Hepatocyte (in vitro differentiated cells): Measurements from ENCODE around the gene RNF2. TPM values are rescaled to one million over a fixed set of nuclear protein-coding genes. Genes with fewer than 3 reads are reported as not detected.

ENCODE experiments used
- DNase-seq: peaks from one replicate; pipeline ENCODE4 v3.0.0-alpha.2; 2016; ENCODE audit warnings: low spot score
- H2AFZ ChIP-seq: fragments of 200-600 bp; sonication (generic); 2 replicates; pipeline ENCODE4 v1.6.0; 2016; ENCODE audit warnings: antibody characterized with exemption, mild to moderate bottlenecking
- H3K27ac ChIP-seq: fragments of 200-600 bp; sonication (generic); 2 replicates; pipeline ENCODE4 v1.5.1; 2016; ENCODE audit warnings: mild to moderate bottlenecking
- H3K27me3 ChIP-seq: fragments of 200-600 bp; sonication (generic); 2 replicates; pipeline ENCODE4 v1.6.1; 2016
- H3K36me3 ChIP-seq: fragments of 200-600 bp; sonication (generic); replicated peaks from 2 replicates; pipeline ENCODE4 v1.5.1; 2016; ENCODE audit warnings: low read depth; ENCODE audit not compliant: insufficient read depth
- H3K4me1 ChIP-seq: fragments of 200-600 bp; sonication (generic); 2 replicates; pipeline ENCODE4 v1.5.1; 2016; ENCODE audit warnings: mild to moderate bottlenecking, moderate library complexity; ENCODE audit not compliant: insufficient read depth
- H3K4me2 ChIP-seq: fragments of 200-600 bp; sonication (generic); 2 replicates; pipeline ENCODE4 v1.6.0; 2016
- H3K4me3 ChIP-seq: fragments of 200-600 bp; sonication (generic); 2 replicates; pipeline ENCODE4 v1.5.1; 2016; ENCODE audit warnings: mild to moderate bottlenecking
- H3K79me2 ChIP-seq: fragments of 200-600 bp; sonication (generic); 2 replicates; pipeline ENCODE4 v1.6.0; 2017; ENCODE audit warnings: mild to moderate bottlenecking
- H3K9me2 ChIP-seq: fragments of 200-600 bp; sonication (generic); replicated peaks from 2 replicates; pipeline ENCODE4 v1.6.0; 2017; ENCODE audit warnings: mild to moderate bottlenecking; ENCODE audit not compliant: insufficient read depth
- H3K9me3 ChIP-seq: fragments of 200-600 bp; sonication (generic); 2 replicates; pipeline ENCODE4 v1.5.1; 2016; ENCODE audit warnings: low read depth, mild to moderate bottlenecking
- H4K20me1 ChIP-seq: fragments of 200-600 bp; sonication (generic); 2 replicates; pipeline ENCODE4 v1.6.0; 2016; ENCODE audit warnings: mild to moderate bottlenecking; ENCODE audit not compliant: insufficient read depth, poor library complexity, severe bottlenecking
- CTCF ChIP-seq: fragments of 200-600 bp; sonication (generic); IDR thresholded peaks from 2 replicates; pipeline ENCODE4 v1.5.1; 2016; ENCODE audit warnings: antibody characterized with exemption, mild to moderate bottlenecking; ENCODE audit not compliant: poor library complexity
- EZH2 ChIP-seq: fragments of 200-600 bp; sonication (generic); IDR thresholded peaks from 2 replicates; pipeline ENCODE4 v1.6.1; 2016; ENCODE audit warnings: antibody characterized with exemption, mild to moderate bottlenecking, borderline replicate concordance
- EZH2phosphoT487 ChIP-seq: fragments of 200-600 bp; sonication (generic); IDR thresholded peaks from one replicate; pipeline ENCODE4 v1.6.1; 2018; ENCODE audit warnings: antibody characterized with exemption, mild to moderate bottlenecking, low read depth, moderate library complexity; ENCODE audit not compliant: unreplicated experiment, severe bottlenecking
- WGBS: methylation state at CpG from one replicate; pipeline ENCODE4 v1.1.6; 2016; ENCODE audit warnings: low lambda C conversion rate; ENCODE audit errors: missing lambda C conversion rate; 5-methylcytosine and 5-hydroxymethylcytosine counted together
- polyA plus RNA-seq: library from polyadenylated mRNA; unstranded; fragments of >200 nt; fragmentation: Nextera tagmentation; extraction: Ambion mirVana; gene quantifications from 2 replicates; pipeline ENCODE4 v1.2.1, GENCODE V29; 2016
- total RNA-seq: library from RNA; depleted of rRNA; stranded (reverse); fragments of >200 nt; gene quantifications from 2 replicates; pipeline ENCODE4 v1.2.3, GENCODE V29; 2014

The RNF2 gene
- total and polyA plus RNA-seq, 2 experiments from 2014 or later: 20.3 to 24.6 TPM

GRCh38 chr1:185035258-185035657, 10.1 kb upstream of the RNF2 start:
- H3K79me2 ChIP-seq: no peaks in the 10 kb centered on the region
- H3K4me3 ChIP-seq: no peak overlapping the region
- H3K4me2 ChIP-seq: no peak overlapping the region
- H3K4me1 ChIP-seq: no peaks in the 10 kb centered on the region
- no peaks in the 10 kb centered on the region for H3K9me3 ChIP-seq
- no peaks in the 10 kb centered on the region for H3K36me3 ChIP-seq
- DNase-seq: no peak
- WGBS: 81% methylated on average over 1 of the region's 1 CpG
- no peak overlapping the region for H2AFZ ChIP-seq
- no peaks in the 10 kb centered on the region for H3K27me3 ChIP-seq
- H4K20me1 ChIP-seq: no peaks in the 10 kb centered on the region
- no peak for TF ChIP-seq EZH2phosphoT487
- no peaks in the 10 kb centered on the region for H3K9me2 ChIP-seq
- no peak overlapping the region for H3K27ac ChIP-seq

GRCh38 chr1:185038813-185039376, 6.5 kb upstream of the RNF2 start:
- 93% methylated on average over 7 of the region's 7 CpGs for WGBS

GRCh38 chr1:185039726-185040407, 5.5 kb upstream of the RNF2 start:
- H3K9me2 ChIP-seq: no peaks in the 10 kb centered on the region
- no peak overlapping the region for H2AFZ ChIP-seq
- 86% methylated on average over 4 of the region's 4 CpGs for WGBS
- no peaks in the 10 kb centered on the region for H3K27me3 ChIP-seq
- H3K27ac ChIP-seq: no peak overlapping the region
- H3K79me2 ChIP-seq: no peaks in the 10 kb centered on the region
- no peaks in the 10 kb centered on the region for H4K20me1 ChIP-seq
- no peaks in the 10 kb centered on the region for H3K4me1 ChIP-seq
- no peak overlapping the region for H3K4me3 ChIP-seq
- no peak for TF ChIP-seq CTCF
- TF ChIP-seq EZH2phosphoT487: no peak
- TF ChIP-seq EZH2: no peak
- no peaks in the 10 kb centered on the region for H3K36me3 ChIP-seq
- DNase-seq: no peak
- no peaks in the 10 kb centered on the region for H3K9me3 ChIP-seq
- no peak overlapping the region for H3K4me2 ChIP-seq

More at GRCh38 chr1:185038813-185039376, 6.5 kb upstream of the RNF2 start:
- DNase-seq: no peak
- no peaks in the 10 kb centered on the region for H3K9me2 ChIP-seq
- H3K4me1 ChIP-seq: no peaks in the 10 kb centered on the region
- no peak overlapping the region for H2AFZ ChIP-seq
- H3K9me3 ChIP-seq: no peaks in the 10 kb centered on the region
- no peak for TF ChIP-seq EZH2phosphoT487
- no peak for TF ChIP-seq EZH2
- TF ChIP-seq CTCF: no peak
- H4K20me1 ChIP-seq: no peaks in the 10 kb centered on the region
- H3K27ac ChIP-seq: no peak overlapping the region
- no peaks in the 10 kb centered on the region for H3K36me3 ChIP-seq
- H3K79me2 ChIP-seq: no peaks in the 10 kb centered on the region
- H3K27me3 ChIP-seq: no peaks in the 10 kb centered on the region
- H3K4me3 ChIP-seq: no peak overlapping the region
- no peak overlapping the region for H3K4me2 ChIP-seq

- H3K27me3 ChIP-seq: no peaks in the 10 kb centered on the region
- no peak overlapping the region for H3K27ac ChIP-seq
- no peaks in the 10 kb centered on the region for H3K36me3 ChIP-seq
- no peaks in the 10 kb centered on the region for H3K9me2 ChIP-seq
- DNase-seq: no peak
- H2AFZ ChIP-seq: no peak overlapping the region
- H3K4me3 ChIP-seq: no peak overlapping the region
- TF ChIP-seq CTCF (no peak), EZH2phosphoT487 (no peak), EZH2 (no peak)
- H3K4me2 ChIP-seq: no peak overlapping the region
- H4K20me1 ChIP-seq: no peaks in the 10 kb centered on the region
- WGBS: 55% methylated on average over 1 of the region's 1 CpG
- H3K4me1 ChIP-seq: no peaks in the 10 kb centered on the region
- H3K79me2 ChIP-seq: no peaks in the 10 kb centered on the region
- no peaks in the 10 kb centered on the region for H3K9me3 ChIP-seq
Observed at GRCh38 chr1:185040408-185040735, 5.0 kb upstream of the RNF2 start.
